ENCODE measurements around the gene ALPI. TPM values are rescaled to one million over a fixed set of nuclear protein-coding genes. Genes with fewer than 3 reads are reported as not detected.

The ALPI gene
- total RNA-seq, 1 donor from 2014 or later: not detected

GRCh38 chr2:232501331-232501771, 45.4 kb downstream of the ALPI start:
- DNase-seq: no peak

- no peak for DNase-seq
Measured at GRCh38 chr2:232501794-232502390, 45.9 kb downstream of the ALPI start.

GRCh38 chr2:232502511-232502910, 46.6 kb downstream of the ALPI start:
- DNase-seq: no peak

- DNase-seq: no peak
Measured at GRCh38 chr2:232502911-232503808, 47.2 kb downstream of the ALPI start.

- DNase-seq: no peak
Measured at GRCh38 chr2:232503809-232504323, 47.9 kb downstream of the ALPI start.

- DNase-seq: no peak
Measured at GRCh38 chr2:232504438-232504837, 48.5 kb downstream of the ALPI start.

GRCh38 chr2:232505856-232506255, 49.9 kb downstream of the ALPI start:
- no peak for DNase-seq

- no peak for DNase-seq
Measured at GRCh38 chr2:232506709-232507108, 50.8 kb downstream of the ALPI start.

GRCh38 chr2:232508251-232508650, 52.3 kb downstream of the ALPI start:
- no peak for DNase-seq

Other genes with a start within 250 kb of the ALPI start
- gene ALPP, start 77.4 kb upstream of the ALPI start, total RNA-seq: not detected
- gene ALPG, start 49.3 kb upstream of the ALPI start, total RNA-seq: not detected
- 0.30 TPM for gene ECEL1, start 31.7 kb downstream of the ALPI start, total RNA-seq
- not detected for gene PRSS56, start 64.2 kb downstream of the ALPI start, total RNA-seq
- gene CHRND, start 70.0 kb downstream of the ALPI start, total RNA-seq: 2.4 TPM
- gene CHRNG, start 83.5 kb downstream of the ALPI start, total RNA-seq: 1.6 TPM
- 5.1 TPM for gene TIGD1, start 94.4 kb downstream of the ALPI start, total RNA-seq
- 50.6 TPM for gene EIF4E2, start 94.5 kb downstream of the ALPI start, total RNA-seq
- 2.7 TPM for gene EFHD1, start 177.5 kb downstream of the ALPI start, total RNA-seq
- 95.5 TPM for gene GIGYF2, start 241.2 kb downstream of the ALPI start, total RNA-seq